ENCODE data around the gene RASSF3. TPM values are rescaled to one million over a fixed set of nuclear protein-coding genes. Genes with fewer than 3 reads are reported as not detected.

The RASSF3 gene
- total and polyA plus RNA-seq, 9 donors = 32.5 to 69.1 (median 59.8) TPM

DNA sequence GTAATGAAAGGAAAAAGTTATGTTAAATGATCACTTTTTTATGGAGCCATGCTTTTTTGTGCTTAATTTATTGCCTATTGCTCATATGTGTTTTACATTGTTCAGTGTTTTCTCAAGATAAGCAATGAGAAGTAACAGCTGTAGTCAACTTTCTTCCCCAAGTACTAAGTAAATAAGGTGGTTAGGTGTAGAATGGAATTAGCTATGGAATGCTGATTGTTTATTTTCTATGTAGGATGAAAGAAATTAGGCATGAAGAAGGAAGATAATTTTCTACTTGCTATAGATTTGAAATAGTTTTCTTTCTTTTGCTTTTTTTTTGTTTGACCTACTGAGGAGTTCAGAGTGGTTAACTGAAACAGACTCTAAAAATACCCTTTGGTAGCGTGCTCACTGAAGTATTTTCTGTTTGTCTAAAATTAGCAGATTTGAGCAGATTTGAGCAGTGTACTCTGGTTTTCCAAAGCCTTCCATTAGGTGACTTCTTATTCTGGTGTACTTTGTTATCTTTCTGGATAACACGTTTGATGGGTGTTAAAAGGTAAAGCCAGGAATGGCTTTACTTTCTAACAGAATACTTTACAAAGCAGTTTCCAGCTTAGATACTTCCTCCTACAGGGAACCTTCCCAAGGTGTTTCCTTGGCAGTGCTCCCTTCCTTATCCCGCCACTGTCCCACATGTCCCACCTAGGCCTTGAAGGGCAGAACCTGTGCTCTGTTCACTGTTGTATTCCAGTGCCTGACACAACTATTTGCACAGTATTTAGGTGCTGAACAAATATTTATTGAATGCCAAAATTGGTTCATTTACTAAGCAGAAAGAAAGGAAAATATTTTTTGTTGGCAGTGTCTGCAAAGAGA lies 56.0 kb downstream of the RASSF3 start:
- WGBS (ENCODE audit: insufficient coverage) = 83% methylated on average over 1 of the region's 3 CpGs
- H3K27ac ChIP-seq (ENCODE audit: low read length) = peak overlapping the region; percentile 38
- H3K36me3 ChIP-seq (ENCODE audit: control insufficient read depth, insufficient read depth, low read length) = peaks cover 3% of the 10 kb centered on the region
- H3K4me3 ChIP-seq (ENCODE audit: low read length) = no peak overlapping the region
- DNase-seq = no peak
- H3K9me3 ChIP-seq (replicated peaks; ENCODE audit: control insufficient read depth, low read depth, low read length) = no peaks in the 10 kb centered on the region
- H3K27me3 ChIP-seq (ENCODE audit: control insufficient read depth, insufficient read depth, low read length) = no peaks in the 10 kb centered on the region
- H3K4me1 ChIP-seq (ENCODE audit: control insufficient read depth, insufficient read depth, low read length) = peaks cover 22% of the 10 kb centered on the region

DNA sequence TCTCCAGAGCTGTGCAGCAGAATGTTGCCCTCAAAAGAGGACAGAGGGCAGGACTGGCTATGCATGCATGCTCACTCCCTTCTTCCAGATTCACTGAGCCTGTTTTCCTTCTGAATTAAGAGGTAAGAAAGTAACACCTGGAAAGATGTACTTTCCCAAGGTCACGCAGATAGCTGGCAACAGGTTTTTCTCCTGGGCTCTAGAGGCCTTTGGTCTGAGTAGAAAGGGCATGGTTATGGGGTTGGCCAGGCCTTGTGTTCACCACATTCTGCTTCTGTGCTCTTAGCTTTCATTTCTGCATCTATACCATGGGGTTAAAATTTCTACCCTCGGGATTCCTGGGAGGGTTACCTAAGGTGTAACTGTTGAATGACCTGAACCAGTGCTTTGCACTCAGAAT lies 57.5 kb downstream of the RASSF3 start:
- H3K27me3 ChIP-seq (ENCODE audit: control insufficient read depth, insufficient read depth, low read length) = no peaks in the 10 kb centered on the region
- no peaks in the 10 kb centered on the region for H3K9me3 ChIP-seq (replicated peaks; ENCODE audit: control insufficient read depth, low read depth, low read length)
- no peak overlapping the region for H3K27ac ChIP-seq (ENCODE audit: low read length)
- no CpG with 5 or more reads among the region's 2 CpGs for WGBS (ENCODE audit: insufficient coverage)
- H3K36me3 ChIP-seq (ENCODE audit: control insufficient read depth, insufficient read depth, low read length) = peaks cover 3% of the 10 kb centered on the region
- no peak overlapping the region for H3K4me3 ChIP-seq (ENCODE audit: low read length)
- peaks cover 30% of the 10 kb centered on the region for H3K4me1 ChIP-seq (ENCODE audit: control insufficient read depth, insufficient read depth, low read length)
- DNase-seq = no peak

DNA sequence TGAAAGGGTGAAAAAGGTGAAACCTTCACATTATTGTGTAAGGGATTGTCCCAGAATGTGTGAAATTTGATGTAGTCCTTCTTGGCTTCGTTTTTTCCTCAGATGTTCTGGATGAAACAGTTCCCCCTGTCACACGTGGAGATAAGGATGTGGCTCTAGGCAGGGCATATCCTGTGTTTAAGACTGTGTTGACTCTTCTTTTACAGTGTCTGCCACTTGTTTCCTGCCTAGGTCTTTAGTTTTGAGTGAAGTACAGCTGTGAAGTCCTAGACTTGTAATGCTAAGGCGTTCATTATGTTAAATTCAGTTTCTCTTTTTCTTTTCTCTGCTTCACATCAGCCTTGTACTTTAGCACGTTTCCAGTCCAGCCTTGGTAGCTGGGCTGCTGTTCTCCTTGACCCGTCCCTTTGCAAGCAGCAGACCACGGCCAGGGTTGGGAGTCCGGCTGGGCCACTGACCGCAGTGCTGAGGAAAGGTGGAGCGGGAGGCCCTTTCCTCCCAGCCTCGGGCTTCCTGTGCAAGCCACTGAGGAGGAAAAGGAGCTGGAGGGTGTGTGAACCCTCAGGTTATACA lies 59.1 kb downstream of the RASSF3 start:
- H3K4me1 ChIP-seq (ENCODE audit: control insufficient read depth, insufficient read depth, low read length) = peaks cover 41% of the 10 kb centered on the region
- WGBS (ENCODE audit: insufficient coverage) = 0% methylated on average over 1 of the region's 10 CpGs
- H3K9me3 ChIP-seq (replicated peaks; ENCODE audit: control insufficient read depth, low read depth, low read length) = no peaks in the 10 kb centered on the region
- peaks cover 3% of the 10 kb centered on the region for H3K36me3 ChIP-seq (ENCODE audit: control insufficient read depth, insufficient read depth, low read length)
- H3K4me3 ChIP-seq (ENCODE audit: low read length) = no peak overlapping the region
- H3K27me3 ChIP-seq (ENCODE audit: control insufficient read depth, insufficient read depth, low read length) = no peaks in the 10 kb centered on the region
- H3K27ac ChIP-seq (ENCODE audit: low read length) = peak overlapping the region; percentile 65
- DNase-seq = no peak

- H3K27me3 ChIP-seq (ENCODE audit: control insufficient read depth, insufficient read depth, low read length) = no peaks in the 10 kb centered on the region
- H3K36me3 ChIP-seq (ENCODE audit: control insufficient read depth, insufficient read depth, low read length) = peaks cover 3% of the 10 kb centered on the region
- no peak overlapping the region for H3K4me3 ChIP-seq (ENCODE audit: low read length)
- no peaks in the 10 kb centered on the region for H3K9me3 ChIP-seq (replicated peaks; ENCODE audit: control insufficient read depth, low read depth, low read length)
- peaks cover 41% of the 10 kb centered on the region for H3K4me1 ChIP-seq (ENCODE audit: control insufficient read depth, insufficient read depth, low read length)
- peak overlapping the region; percentile 26 for H3K27ac ChIP-seq (ENCODE audit: low read length)
- WGBS (ENCODE audit: insufficient coverage) = no CpG with 5 or more reads among the region's 4 CpGs
- DNase-seq = no peak
These were observed 59.7 kb downstream of the RASSF3 start for GRCh38 chr12:64670019-64670418.

GRCh38 chr12:64670919-64671639 lies 60.8 kb downstream of the RASSF3 start:
- Histone ChIP-seq H3K9me3 (replicated peaks; ENCODE audit: control insufficient read depth, low read depth, low read length) (no peaks in the 10 kb centered on the region), H3K27me3 (ENCODE audit: control insufficient read depth, insufficient read depth, low read length) (no peaks in the 10 kb centered on the region), H3K4me1 (ENCODE audit: control insufficient read depth, insufficient read depth, low read length) (peaks cover 44% of the 10 kb centered on the region), H3K36me3 (ENCODE audit: control insufficient read depth, insufficient read depth, low read length) (peaks cover 3% of the 10 kb centered on the region), H3K4me3 (ENCODE audit: low read length) (no peak overlapping the region), H3K27ac (ENCODE audit: low read length) (peak overlapping the region; percentile 63)
- DNase-seq = no peak
- 72% methylated on average over 4 of the region's 8 CpGs for WGBS (ENCODE audit: insufficient coverage)

DNA sequence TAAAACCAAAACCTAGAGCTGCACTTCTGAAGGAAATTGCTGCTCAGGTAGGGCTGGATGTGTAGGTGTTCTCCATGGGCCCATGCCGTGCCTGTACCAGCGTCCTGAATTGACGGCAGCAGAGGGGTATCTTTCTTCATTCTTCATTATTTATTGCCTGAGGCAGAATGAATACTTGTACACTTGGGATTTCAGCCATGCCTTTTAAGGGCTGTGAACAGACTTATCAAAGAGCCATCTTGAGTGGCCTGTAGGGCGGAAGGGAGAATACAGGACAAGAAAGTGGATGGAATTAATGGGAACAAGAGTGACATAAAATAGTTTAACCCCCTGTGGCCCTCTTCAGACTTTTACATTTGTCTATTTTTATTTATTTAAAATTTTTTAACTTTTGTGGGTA lies 61.4 kb downstream of the RASSF3 start:
- Histone ChIP-seq H3K36me3 (ENCODE audit: control insufficient read depth, insufficient read depth, low read length) (peaks cover 3% of the 10 kb centered on the region), H3K4me1 (ENCODE audit: control insufficient read depth, insufficient read depth, low read length) (peaks cover 44% of the 10 kb centered on the region), H3K27me3 (ENCODE audit: control insufficient read depth, insufficient read depth, low read length) (no peaks in the 10 kb centered on the region), H3K27ac (ENCODE audit: low read length) (no peak overlapping the region), H3K4me3 (ENCODE audit: low read length) (no peak overlapping the region), H3K9me3 (replicated peaks; ENCODE audit: control insufficient read depth, low read depth, low read length) (no peaks in the 10 kb centered on the region)
- DNase-seq = no peak
- WGBS (ENCODE audit: insufficient coverage) = 100% methylated on average over 1 of the region's 4 CpGs

DNA sequence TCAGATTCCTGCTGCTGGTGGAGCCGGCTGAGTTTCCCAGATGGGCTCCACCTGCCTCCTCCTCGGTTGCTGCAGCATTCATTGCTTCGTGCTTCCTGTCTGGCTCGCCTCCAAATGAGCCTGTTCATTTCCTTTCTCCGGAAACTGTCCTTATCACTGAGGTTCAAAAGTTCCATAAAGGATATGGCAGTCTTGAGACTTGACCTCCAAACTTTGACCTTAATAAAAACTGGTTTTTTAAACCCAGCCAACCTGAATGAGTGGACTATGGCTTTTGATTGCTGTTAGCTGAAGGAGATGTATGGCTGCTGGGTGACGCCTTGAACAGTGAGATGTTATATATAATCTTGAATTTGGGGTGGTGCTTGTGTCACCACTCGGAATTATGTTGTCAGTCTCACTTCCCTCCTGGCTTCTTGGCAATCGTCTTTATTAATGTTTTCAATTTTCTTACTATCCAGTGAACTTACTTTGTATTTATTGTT lies 62.7 kb downstream of the RASSF3 start:
- WGBS (ENCODE audit: insufficient coverage) = 23% methylated on average over 3 of the region's 8 CpGs
- Histone ChIP-seq H3K27me3 (ENCODE audit: control insufficient read depth, insufficient read depth, low read length) (no peaks in the 10 kb centered on the region), H3K4me1 (ENCODE audit: control insufficient read depth, insufficient read depth, low read length) (peaks cover 40% of the 10 kb centered on the region), H3K4me3 (ENCODE audit: low read length) (no peak overlapping the region), H3K27ac (ENCODE audit: low read length) (peak overlapping the region; percentile 43), H3K36me3 (ENCODE audit: control insufficient read depth, insufficient read depth, low read length) (no peaks in the 10 kb centered on the region), H3K9me3 (replicated peaks; ENCODE audit: control insufficient read depth, low read depth, low read length) (no peaks in the 10 kb centered on the region)
- no peak for DNase-seq

DNA sequence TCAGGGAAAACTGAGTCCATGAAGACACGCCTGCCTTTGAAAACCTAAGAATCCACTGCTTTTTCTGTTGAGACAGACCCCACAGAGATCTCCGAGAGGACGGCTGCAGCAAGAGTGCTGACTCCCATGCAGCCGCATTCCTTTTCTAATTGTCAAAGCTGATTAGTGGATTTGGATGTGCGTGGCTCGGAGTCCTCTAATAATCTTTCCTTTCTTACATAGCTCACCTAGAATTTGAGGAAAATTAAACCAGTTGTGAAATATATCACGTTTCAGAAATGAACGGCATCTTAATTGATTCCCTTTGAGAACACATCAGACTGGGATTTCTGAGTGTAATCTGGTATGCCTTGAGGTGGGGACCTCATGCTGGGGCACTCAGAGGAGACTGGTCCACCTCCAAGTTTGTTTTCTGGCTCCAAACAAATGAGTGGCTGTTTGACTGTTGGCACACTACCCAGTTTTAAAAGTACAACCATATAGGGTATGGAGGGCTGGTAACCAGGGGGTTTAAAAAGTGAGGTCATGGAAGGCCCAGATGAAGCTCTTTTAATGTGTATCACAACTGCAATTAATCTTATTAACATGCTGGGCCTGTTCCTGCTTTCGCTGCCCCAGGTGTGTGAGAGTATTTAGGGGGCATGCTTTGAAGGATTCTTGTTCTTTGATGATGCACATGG lies 63.3 kb downstream of the RASSF3 start:
- Histone ChIP-seq H3K27ac (ENCODE audit: low read length) (peak overlapping the region; percentile 43), H3K27me3 (ENCODE audit: control insufficient read depth, insufficient read depth, low read length) (no peaks in the 10 kb centered on the region), H3K36me3 (ENCODE audit: control insufficient read depth, insufficient read depth, low read length) (no peaks in the 10 kb centered on the region), H3K9me3 (replicated peaks; ENCODE audit: control insufficient read depth, low read depth, low read length) (no peaks in the 10 kb centered on the region), H3K4me1 (ENCODE audit: control insufficient read depth, insufficient read depth, low read length) (peaks cover 40% of the 10 kb centered on the region), H3K4me3 (ENCODE audit: low read length) (no peak overlapping the region)
- no CpG with 5 or more reads among the region's 9 CpGs for WGBS (ENCODE audit: insufficient coverage)
- DNase-seq = no peak

GRCh38 chr12:64674367-64674922 lies 64.2 kb downstream of the RASSF3 start:
- Histone ChIP-seq H3K4me3 (ENCODE audit: low read length) (no peak overlapping the region), H3K27ac (ENCODE audit: low read length) (no peak overlapping the region), H3K4me1 (ENCODE audit: control insufficient read depth, insufficient read depth, low read length) (peaks cover 42% of the 10 kb centered on the region), H3K36me3 (ENCODE audit: control insufficient read depth, insufficient read depth, low read length) (no peaks in the 10 kb centered on the region), H3K27me3 (ENCODE audit: control insufficient read depth, insufficient read depth, low read length) (no peaks in the 10 kb centered on the region), H3K9me3 (replicated peaks; ENCODE audit: control insufficient read depth, low read depth, low read length) (no peaks in the 10 kb centered on the region)
- DNase-seq = no peak
- 93% methylated on average over 8 of the region's 10 CpGs for WGBS (ENCODE audit: insufficient coverage)
